ENCODE data around the gene USP40.

The USP40 gene

GRCh38 chr2:233457356-233457755, 109.2 kb downstream of the USP40 start:
- TF ChIP-seq FOXA1 (IDR thresholded peaks at IDR 0.05), result no peak
- DNase-seq (ENCODE audit: extremely low spot score), result no peak
- ChIA-PET POLR2A (no interaction called here), CTCF (no interaction called here)

- no peak for DNase-seq (ENCODE audit: extremely low spot score)
- POLR2A ChIA-PET, result no interaction called here
Measured at GRCh38 chr2:233456934-233457333, 109.6 kb downstream of the USP40 start.

GRCh38 chr2:233456111-233456510, 110.5 kb downstream of the USP40 start:
- CTCF ChIA-PET, result no interaction called here
- no peak for DNase-seq (ENCODE audit: extremely low spot score)
- POLR2A ChIA-PET, result no interaction called here
- no peak for TF ChIP-seq BHLHE40 (IDR thresholded peaks at IDR 0.05; ENCODE audit: borderline replicate concordance)
- TF ChIP-seq NFRKB (IDR thresholded peaks at IDR 0.05), result no peak
- TF ChIP-seq ELF4 (IDR thresholded peaks at IDR 0.05), result no peak
- TF ChIP-seq CTBP1 (IDR thresholded peaks at IDR 0.05; ENCODE audit: borderline replicate concordance), result no peak
- TF ChIP-seq FOXK2 (IDR thresholded peaks at IDR 0.05), result no peak
- no peak for TF ChIP-seq ZNF384 (IDR thresholded peaks at IDR 0.05)
- no peak for TF ChIP-seq HDGF (IDR thresholded peaks at IDR 0.05; ENCODE audit: borderline replicate concordance)
- TF ChIP-seq FOXM1 (IDR thresholded peaks at IDR 0.05; ENCODE audit: borderline replicate concordance), result no peak
- no peak for TF ChIP-seq SUZ12 (IDR thresholded peaks at IDR 0.05)
- no peak for TF ChIP-seq LEF1 (IDR thresholded peaks at IDR 0.05; ENCODE audit: borderline replicate concordance)
- TF ChIP-seq, protein P1, sequence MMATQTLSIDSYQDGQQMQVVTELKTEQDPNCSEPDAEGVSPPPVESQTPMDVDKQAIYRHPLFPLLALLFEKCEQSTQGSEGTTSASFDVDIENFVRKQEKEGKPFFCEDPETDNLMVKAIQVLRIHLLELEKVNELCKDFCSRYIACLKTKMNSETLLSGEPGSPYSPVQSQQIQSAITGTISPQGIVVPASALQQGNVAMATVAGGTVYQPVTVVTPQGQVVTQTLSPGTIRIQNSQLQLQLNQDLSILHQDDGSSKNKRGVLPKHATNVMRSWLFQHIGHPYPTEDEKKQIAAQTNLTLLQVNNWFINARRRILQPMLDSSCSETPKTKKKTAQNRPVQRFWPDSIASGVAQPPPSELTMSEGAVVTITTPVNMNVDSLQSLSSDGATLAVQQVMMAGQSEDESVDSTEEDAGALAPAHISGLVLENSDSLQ (IDR thresholded peaks at IDR 0.05), result no peak
- no peak for TF ChIP-seq L3MBTL2 (conservative IDR thresholded peaks at IDR 0.05)

More at GRCh38 chr2:233456934-233457333, 109.6 kb downstream of the USP40 start:
- CTCF ChIA-PET, result no interaction called here
- no peak for TF ChIP-seq HDGF (IDR thresholded peaks at IDR 0.05; ENCODE audit: borderline replicate concordance)
- TF ChIP-seq L3MBTL2 (conservative IDR thresholded peaks at IDR 0.05), result no peak
- TF ChIP-seq ZNF384 (IDR thresholded peaks at IDR 0.05), result no peak
- no peak for TF ChIP-seq ARNT (IDR thresholded peaks at IDR 0.05)
- TF ChIP-seq ELF4 (IDR thresholded peaks at IDR 0.05), result no peak
- TF ChIP-seq FOXA1 (IDR thresholded peaks at IDR 0.05), result no peak
- no peak for TF ChIP-seq SP1 (IDR thresholded peaks at IDR 0.05)
- TF ChIP-seq BHLHE40 (IDR thresholded peaks at IDR 0.05; ENCODE audit: borderline replicate concordance), result no peak
- TF ChIP-seq, protein P1 (IDR thresholded peaks at IDR 0.05), result no peak
- no peak for TF ChIP-seq LEF1 (IDR thresholded peaks at IDR 0.05; ENCODE audit: borderline replicate concordance)
- TF ChIP-seq CTBP1 (IDR thresholded peaks at IDR 0.05; ENCODE audit: borderline replicate concordance), result no peak
- no peak for TF ChIP-seq FOXK2 (IDR thresholded peaks at IDR 0.05)
- no peak for TF ChIP-seq TARDBP (IDR thresholded peaks at IDR 0.05)
- TF ChIP-seq NFRKB (IDR thresholded peaks at IDR 0.05), result no peak
- no peak for TF ChIP-seq FOXM1 (IDR thresholded peaks at IDR 0.05; ENCODE audit: borderline replicate concordance)
- TF ChIP-seq SUZ12 (IDR thresholded peaks at IDR 0.05), result no peak

DNA sequence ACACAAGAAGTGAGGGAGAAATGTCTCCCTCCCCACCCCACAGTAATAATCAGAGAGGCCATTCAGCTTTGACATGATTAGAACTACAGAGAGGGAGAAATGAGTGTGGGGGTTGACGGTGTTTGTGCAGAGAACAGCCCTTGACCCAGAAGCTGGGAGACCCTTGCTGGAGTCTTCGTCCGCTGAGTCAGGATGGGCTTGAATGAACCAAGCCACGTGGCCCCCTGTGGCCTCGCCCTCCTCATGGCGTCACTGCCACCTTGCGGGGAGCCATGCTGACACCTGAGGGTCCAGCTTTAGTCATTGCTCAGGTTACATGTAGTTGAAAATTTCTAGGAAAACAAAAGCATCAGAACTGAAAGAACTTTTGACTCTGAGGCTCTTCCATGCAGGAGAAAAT, 111.1 kb downstream of the USP40 start:
- CTCF ChIA-PET, result no interaction called here
- TF ChIP-seq FOXK2 (IDR thresholded peaks at IDR 0.05), result no peak
- TF ChIP-seq FOXM1 (IDR thresholded peaks at IDR 0.05; ENCODE audit: borderline replicate concordance), result no peak
- TF ChIP-seq SP1 (IDR thresholded peaks at IDR 0.05), result no peak
- TF ChIP-seq, protein P1 (IDR thresholded peaks at IDR 0.05), result no peak
- TF ChIP-seq CTBP1 (IDR thresholded peaks at IDR 0.05; ENCODE audit: borderline replicate concordance), result no peak
- TF ChIP-seq ARNT (IDR thresholded peaks at IDR 0.05), result no peak
- TF ChIP-seq TARDBP (IDR thresholded peaks at IDR 0.05), result no peak
- no peak for TF ChIP-seq BHLHE40 (IDR thresholded peaks at IDR 0.05; ENCODE audit: borderline replicate concordance)
- TF ChIP-seq ELF4 (IDR thresholded peaks at IDR 0.05), result no peak
- no peak for TF ChIP-seq ZNF384 (IDR thresholded peaks at IDR 0.05)
- no peak for TF ChIP-seq NFRKB (IDR thresholded peaks at IDR 0.05)
- no peak for TF ChIP-seq L3MBTL2 (conservative IDR thresholded peaks at IDR 0.05)
- TF ChIP-seq LEF1 (IDR thresholded peaks at IDR 0.05; ENCODE audit: borderline replicate concordance), result no peak
- no peak for TF ChIP-seq HDGF (IDR thresholded peaks at IDR 0.05; ENCODE audit: borderline replicate concordance)
- TF ChIP-seq FOXA1 (IDR thresholded peaks at IDR 0.05), result no peak
- TF ChIP-seq SUZ12 (IDR thresholded peaks at IDR 0.05), result no peak
- POLR2A ChIA-PET, result no interaction called here
- no peak for DNase-seq (ENCODE audit: extremely low spot score)

DNA sequence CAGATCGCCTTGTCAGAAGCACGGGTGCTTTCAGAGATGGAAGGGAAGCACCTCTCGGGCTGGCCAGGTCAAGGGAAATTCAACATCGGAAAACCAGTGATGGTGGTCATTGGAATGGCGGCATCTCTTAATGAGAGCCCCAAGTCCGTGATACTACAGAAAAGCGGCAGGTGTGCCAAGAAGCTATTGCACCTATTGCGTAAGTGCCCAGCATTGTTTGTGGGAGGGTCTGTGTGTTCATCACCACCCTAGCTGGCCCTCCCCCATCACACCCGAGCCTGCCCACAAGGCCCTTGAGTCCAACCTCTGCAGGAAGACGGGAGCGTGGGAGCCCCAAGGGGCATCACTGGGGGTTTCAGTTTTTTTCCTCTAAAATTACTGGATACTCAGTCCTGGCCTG, 111.6 kb downstream of the USP40 start:
- no peak for TF ChIP-seq BHLHE40 (IDR thresholded peaks at IDR 0.05; ENCODE audit: borderline replicate concordance)
- no peak for TF ChIP-seq NFRKB (IDR thresholded peaks at IDR 0.05)
- CTCF ChIA-PET, result interaction anchor here (0.6 kb wide), 1 partner anchor 47 kb away, joined by 3 read pairs; no protein-coding TSS in a partner anchor
- POLR2A ChIA-PET, result no interaction called here
- no peak for DNase-seq (ENCODE audit: extremely low spot score)

DNA sequence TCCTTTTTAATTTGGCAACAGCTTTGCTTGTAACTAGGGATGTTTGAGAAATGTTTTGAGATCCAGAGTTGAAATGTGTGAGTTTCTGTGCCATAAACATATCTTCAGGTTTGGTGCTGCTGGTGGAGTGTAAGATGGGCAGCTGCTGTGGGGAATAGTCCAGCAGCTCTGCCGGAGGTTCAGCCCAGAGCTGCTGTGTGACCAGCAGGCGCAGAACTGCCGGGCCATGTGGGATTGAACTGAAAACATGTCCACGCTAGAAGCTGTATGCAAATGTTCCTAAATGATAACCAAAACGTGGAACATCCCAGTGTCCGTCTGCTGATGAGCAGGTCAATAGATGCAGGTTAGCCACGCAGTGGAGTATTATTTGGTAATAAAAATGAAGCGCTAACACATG, 112.7 kb downstream of the USP40 start:
- CTCF ChIA-PET, result no interaction called here
- POLR2A ChIA-PET, result no interaction called here

More for the DNA sequence above, 112.7 kb downstream of the USP40 start:
- TF ChIP-seq SP1 (IDR thresholded peaks at IDR 0.05), result no peak
- TF ChIP-seq, protein P1 (IDR thresholded peaks at IDR 0.05), result no peak
- TF ChIP-seq CTBP1 (IDR thresholded peaks at IDR 0.05; ENCODE audit: borderline replicate concordance), result no peak
- no peak for DNase-seq (ENCODE audit: extremely low spot score)

All from HEK293T (cell line).